ENCODE results near the gene ERN1. TPM values are rescaled to one million over a fixed set of nuclear protein-coding genes. Genes with fewer than 3 reads are reported as not detected.

ERN1 gene
- total RNA-seq, 1 experiment from 2014 or later = 6.5 TPM

- peaks cover 8% of the 10 kb centered on the region for H3K4me1 Mint-ChIP-seq
- no peak for ATAC-seq
Observed at GRCh38 chr17:64080174-64080618, 49.7 kb downstream of the ERN1 start.

GRCh38 chr17:64077379-64077778, 52.6 kb downstream of the ERN1 start:
- Mint-ChIP-seq H3K9me3 (no peaks in the 10 kb centered on the region), H3K27ac (no peak overlapping the region), H3K36me3 (no peaks in the 10 kb centered on the region), H3K4me1 (peaks cover 5% of the 10 kb centered on the region), H3K4me3 (no peak overlapping the region), H3K27me3 (ENCODE audit: low read depth) (no peaks in the 10 kb centered on the region)
- ChIA-PET CTCF (interaction anchor here (0.9 to 4.2 kb wide), 3 partner anchors 13 to 56 kb away, joined by 3 to 28 read pairs (median 7); no protein-coding TSS in a partner anchor), POLR2A (no interaction called here)
- DNase-seq (ENCODE audit: low spot score) (no peak), ATAC-seq (no peak)
- TF ChIP-seq E2F1 (CRISPR knock-in tag; IDR thresholded peaks at IDR 0.05) (no peak), GABPB1 (CRISPR knock-in tag; IDR thresholded peaks at IDR 0.05) (no peak), FOXK1 (CRISPR knock-in tag; IDR thresholded peaks at IDR 0.05) (no peak), ATF1 (CRISPR knock-in tag; IDR thresholded peaks at IDR 0.05) (no peak), ATF2 (CRISPR knock-in tag; IDR thresholded peaks at IDR 0.05; ENCODE audit: borderline replicate concordance, low read depth) (no peak), SP1 (CRISPR knock-in tag; conservative IDR thresholded peaks at IDR 0.05) (no peak), JAZF1 (CRISPR knock-in tag; IDR thresholded peaks at IDR 0.05) (no peak), ESRRA (CRISPR knock-in tag; IDR thresholded peaks at IDR 0.05; ENCODE audit: borderline replicate concordance) (no peak), NR2C2 (CRISPR knock-in tag; IDR thresholded peaks at IDR 0.05) (no peak), CBFB (CRISPR knock-in tag; IDR thresholded peaks at IDR 0.05; ENCODE audit: low read depth) (no peak), STAT6 (CRISPR knock-in tag; conservative IDR thresholded peaks at IDR 0.05; ENCODE audit: low read depth) (no peak), FOXP4 (CRISPR knock-in tag; IDR thresholded peaks at IDR 0.05) (no peak), MYBL2 (CRISPR knock-in tag; IDR thresholded peaks at IDR 0.05) (no peak), GTF2I (CRISPR knock-in tag; conservative IDR thresholded peaks at IDR 0.05) (no peak), EMX1 (CRISPR knock-in tag; IDR thresholded peaks at IDR 0.05) (no peak), SMAD3 (CRISPR knock-in tag; IDR thresholded peaks at IDR 0.05; ENCODE audit: borderline replicate concordance) (no peak), ZNF121 (CRISPR knock-in tag; IDR thresholded peaks at IDR 0.05) (no peak), MAX (CRISPR knock-in tag; IDR thresholded peaks at IDR 0.05) (no peak)

More at GRCh38 chr17:64080174-64080618, 49.7 kb downstream of the ERN1 start:
- no peaks in the 10 kb centered on the region for H3K27me3 Mint-ChIP-seq (ENCODE audit: low read depth)
- H3K9me3 Mint-ChIP-seq = no peaks in the 10 kb centered on the region
- no peaks in the 10 kb centered on the region for H3K36me3 Mint-ChIP-seq
- no peak overlapping the region for H3K4me3 Mint-ChIP-seq
- DNase-seq (ENCODE audit: low spot score) = no peak
- ChIA-PET CTCF (interaction anchor here (0.7 to 1.3 kb wide), 3 partner anchors 51 to 65 kb away, joined by 3 read pairs; no protein-coding TSS in a partner anchor), POLR2A (no interaction called here)
- TF ChIP-seq GABPB1 (CRISPR knock-in tag; IDR thresholded peaks at IDR 0.05) (peak; percentile 42; the same call in 1 of the 2 replicates), TCF7 (CRISPR knock-in tag; IDR thresholded peaks at IDR 0.05; ENCODE audit: low read depth) (no peak)
- H3K27ac Mint-ChIP-seq = no peak overlapping the region

Measured in WTC11 (cell line).